AG09319 (cell line): ENCODE results near the gene ATP2B1.

ENCODE experiments used
- DNase-seq: peaks from one replicate; pipeline ENCODE4 v3.0.0-alpha.2; 2010; ENCODE audit warnings: low read depth; ENCODE audit errors: extremely low read depth
- CTCF ChIP-seq: IDR thresholded peaks from 2 replicates; pipeline ENCODE4 v1.5.1; 2011; ENCODE audit warnings: low read depth, mild to moderate bottlenecking, inconsistent platforms, low read length, moderate library complexity

The ATP2B1 gene

GRCh38 chr12:89665556-89665955 lies 43.1 kb downstream of the ATP2B1 start:
- no peak for TF ChIP-seq CTCF
- no peak for DNase-seq

- no peak for DNase-seq
- no peak for TF ChIP-seq CTCF
Observed at GRCh38 chr12:89664441-89664840, 44.2 kb downstream of the ATP2B1 start.

- TF ChIP-seq CTCF: no peak
- peak; percentile 10 for DNase-seq
Observed at GRCh38 chr12:89663577-89664357, 44.9 kb downstream of the ATP2B1 start.

- DNase-seq: no peak
- no peak for TF ChIP-seq CTCF
Observed at GRCh38 chr12:89662623-89663022, 46.0 kb downstream of the ATP2B1 start.

GRCh38 chr12:89661706-89662330 lies 46.8 kb downstream of the ATP2B1 start:
- no peak for TF ChIP-seq CTCF
- no peak for DNase-seq

- DNase-seq: no peak
- no peak for TF ChIP-seq CTCF
Observed at GRCh38 chr12:89657739-89658138, 50.9 kb downstream of the ATP2B1 start.

- no peak for DNase-seq
- no peak for TF ChIP-seq CTCF
Observed at GRCh38 chr12:89657066-89657465, 51.6 kb downstream of the ATP2B1 start.
